IMR-90 (cell line): ENCODE data around the gene ZDHHC7. TPM values are rescaled to one million over a fixed set of nuclear protein-coding genes. Genes with fewer than 3 reads are reported as not detected.
A peak's percentile ranks its signal among the peaks of the same experiment; 100 is the strongest.
"Not testable (repeated sequence)": the region's sequence is repeated elsewhere in the genome, so short reads cannot be mapped to it uniquely, and the experiment has no call there.

Source experiments
- ATAC-seq: fragments of 200-7000 bp; cut with Tn5 transposase; 2 replicates; pipeline ENCODE4 v1.9.1; 2020; ENCODE audit warnings: low read depth, mild to moderate bottlenecking, moderate library complexity
- BruUV-seq: library from RNA; stranded (reverse); fragments of 400-500 nt; replicated peaks from 2 replicates; lab custom pipeline; 2021; lab: Mats Ljungman, UMichigan
- CTCF ChIA-PET: fragments of 300-600 bp; formaldehyde crosslinking; extraction: SDS; loops from one replicate; lab custom pipeline; 2021; ENCODE audit warnings: antibody characterized with exemption; lab: Yijun Ruan, JAX
- POLR2A ChIA-PET: fragments of 300-600 bp; sonication (Branson Sonifier 250); formaldehyde crosslinking; loops from one replicate; lab custom pipeline; 2022; ENCODE audit warnings: antibody characterized with exemption; ENCODE audit not compliant: unreplicated experiment; lab: Charles Lee
- DNase-seq: peaks from one replicate; pipeline ENCODE4 v3.0.0; 2013
- H2AFZ ChIP-seq: replicated peaks from 2 replicates; pipeline ENCODE3; 2013; ENCODE audit warnings: low read length, mild to moderate bottlenecking; ENCODE audit not compliant: poor library complexity
- H2AK5ac ChIP-seq: 2 replicates; pipeline ENCODE4 v1.6.1; 2013; ENCODE audit warnings: low read depth, low read length, inconsistent platforms
- H2AK9ac ChIP-seq: replicated peaks from 2 replicates; pipeline ENCODE3; 2013; ENCODE audit warnings: mild to moderate bottlenecking, low read depth, low read length, moderate library complexity; ENCODE audit not compliant: poor library complexity
- H2BK120ac ChIP-seq: 2 replicates; pipeline ENCODE4 v1.6.1; 2013; ENCODE audit warnings: low read depth, low read length, inconsistent platforms
- H2BK15ac ChIP-seq: 3 replicates; pipeline ENCODE4 v1.6.1; 2013; ENCODE audit warnings: low read depth, low read length, inconsistent platforms
- H2BK20ac ChIP-seq: 2 replicates; pipeline ENCODE4 v1.6.1; 2013; ENCODE audit warnings: low read depth, mild to moderate bottlenecking, inconsistent platforms, low read length, moderate library complexity
- H2BK5ac ChIP-seq: 2 replicates; pipeline ENCODE4 v1.6.1; 2013; ENCODE audit warnings: mild to moderate bottlenecking, low read depth, low read length, inconsistent platforms; ENCODE audit not compliant: poor library complexity, severe bottlenecking
- H3K14ac ChIP-seq: replicated peaks from 2 replicates; pipeline ENCODE4 v1.6.1; 2013; ENCODE audit warnings: low read depth, low read length, inconsistent platforms
- H3K18ac ChIP-seq: 2 replicates; pipeline ENCODE4 v1.6.1; 2013; ENCODE audit warnings: low read depth, low read length, control low read depth
- H3K23ac ChIP-seq: 2 replicates; pipeline ENCODE4 v1.6.1; 2013; ENCODE audit warnings: low read depth, low read length, inconsistent platforms
- H3K27ac ChIP-seq: 2 replicates; pipeline ENCODE4 v1.5.1; 2013; ENCODE audit warnings: mild to moderate bottlenecking, control low read depth, low read length; ENCODE audit not compliant: insufficient read depth
- H3K27me3 ChIP-seq: 2 replicates; pipeline ENCODE4 v1.6.1; 2013; ENCODE audit warnings: low read length; ENCODE audit not compliant: control insufficient read depth, insufficient read depth
- H3K36me3 ChIP-seq: 2 replicates; pipeline ENCODE4 v1.6.1; 2013; ENCODE audit warnings: low read length, mixed read lengths; ENCODE audit not compliant: control insufficient read depth, insufficient read depth
- H3K4ac ChIP-seq: 2 replicates; pipeline ENCODE4 v1.6.1; 2013; ENCODE audit warnings: low read depth, low read length, inconsistent platforms
- H3K4me1 ChIP-seq: 2 replicates; pipeline ENCODE4 v1.6.1; 2013; ENCODE audit warnings: low read length, mixed read lengths; ENCODE audit not compliant: control insufficient read depth, insufficient read depth
- H3K4me2 ChIP-seq: 2 replicates; pipeline ENCODE4 v1.6.1; 2013; ENCODE audit warnings: low read depth, mild to moderate bottlenecking, control low read depth, low read length, moderate library complexity
- H3K4me3 ChIP-seq: 2 replicates; pipeline ENCODE4 v1.5.1; 2013; ENCODE audit warnings: low read depth, mild to moderate bottlenecking, control low read depth, low read length, moderate library complexity; ENCODE audit not compliant: insufficient read depth
- H3K56ac ChIP-seq: 2 replicates; pipeline ENCODE4 v1.6.1; 2013; ENCODE audit warnings: low read length, inconsistent platforms; ENCODE audit not compliant: insufficient read depth; ENCODE audit errors: extremely low read depth
- H3K79me1 ChIP-seq, 2 experiments: 2 replicates each; pipeline ENCODE4 v1.6.1; 2013; ENCODE audit warnings: low read length in 2 of 2, inconsistent platforms in 1 of 2, low read depth in 1 of 2
- H3K9ac ChIP-seq: 2 replicates; pipeline ENCODE4 v1.6.1; 2013; ENCODE audit warnings: low read depth, low read length, control low read depth
- H3K9me1 ChIP-seq: 2 replicates; pipeline ENCODE4 v1.6.1; 2013; ENCODE audit warnings: low read length, inconsistent platforms; ENCODE audit not compliant: insufficient read depth
- H3K9me3 ChIP-seq: 2 replicates; pipeline ENCODE4 v1.6.1; 2013; ENCODE audit warnings: low read length; ENCODE audit not compliant: control insufficient read depth, insufficient read depth
- H4K20me1 ChIP-seq: 2 replicates; pipeline ENCODE4 v1.6.1; 2013; ENCODE audit warnings: low read length, inconsistent platforms; ENCODE audit not compliant: insufficient read depth
- H4K5ac ChIP-seq: 2 replicates; pipeline ENCODE4 v1.6.1; 2013; ENCODE audit warnings: mild to moderate bottlenecking, low read depth, low read length, control low read depth
- H4K8ac ChIP-seq, 2 experiments: 2 replicates each; pipeline ENCODE4 v1.6.1; 2013; ENCODE audit warnings: low read depth in 2 of 2, low read length in 2 of 2, control low read depth in 1 of 2, inconsistent platforms in 1 of 2
- H4K91ac ChIP-seq: 2 replicates; pipeline ENCODE4 v1.6.1; 2013; ENCODE audit warnings: low read depth, low read length, inconsistent platforms; ENCODE audit not compliant: insufficient read depth
- CEBPB ChIP-seq: IDR thresholded peaks from 2 replicates; pipeline ENCODE4 v1.6.1; 2012; ENCODE audit warnings: low read depth, low read length, improper control_type of control experiment
- CHD1 ChIP-seq: IDR thresholded peaks from 2 replicates; pipeline ENCODE4 v1.6.1; 2012; ENCODE audit warnings: low read depth, low read length, improper control_type of control experiment
- WGBS, 2 experiments: methylation state at CpG; one replicate each; pipeline versions ENCODE4 v1.1.5 to v1.1.7; 2013; ENCODE audit warnings: missing lambda C conversion rate in 2 of 2; ENCODE audit not compliant: insufficient read length in 1 of 2; ENCODE audit errors: extremely low coverage in 2 of 2; 5-methylcytosine and 5-hydroxymethylcytosine counted together
- dilution Hi-C: fragments of 300-500 bp; cut with HindIII; formaldehyde crosslinking; loops from one replicate; pipeline ENCODE4 v1.14.3; 2018; ENCODE audit warnings: low sequenced_read_pairs; ENCODE audit not compliant: unreplicated experiment
- in situ Hi-C: fragments of 300-500 bp; cut with MboI; formaldehyde crosslinking; loops from 3 replicates; pipeline ENCODE4 v1.14.3; 2019; ENCODE audit warnings: low sequenced_read_pairs, inconsistent platforms, mixed read lengths
- intact Hi-C: fragments of 100-400 bp; cut with micrococcal nuclease; formaldehyde crosslinking; loops from 2 replicates; pipeline ENCODE4 v1.10.0; 2022
- polyA plus RNA-seq, 3 experiments: library from polyadenylated mRNA; depleted of rRNA; stranded (reverse); fragments of >200 nt; gene quantifications; 2 replicates each; pipeline ENCODE4 v1.2.3, GENCODE V29; 2012; ENCODE audit warnings: low replicate concordance in 1 of 3
- total RNA-seq: library from RNA; depleted of rRNA; stranded (reverse); fragments of >200 nt; gene quantifications from 2 replicates; pipeline ENCODE4 v1.2.3, GENCODE V29; 2012

The ZDHHC7 gene
- total and polyA plus RNA-seq, 2 of the 4 experiments (the other 2 are of a cell fraction) = 80.1 to 97.1 TPM

DNA sequence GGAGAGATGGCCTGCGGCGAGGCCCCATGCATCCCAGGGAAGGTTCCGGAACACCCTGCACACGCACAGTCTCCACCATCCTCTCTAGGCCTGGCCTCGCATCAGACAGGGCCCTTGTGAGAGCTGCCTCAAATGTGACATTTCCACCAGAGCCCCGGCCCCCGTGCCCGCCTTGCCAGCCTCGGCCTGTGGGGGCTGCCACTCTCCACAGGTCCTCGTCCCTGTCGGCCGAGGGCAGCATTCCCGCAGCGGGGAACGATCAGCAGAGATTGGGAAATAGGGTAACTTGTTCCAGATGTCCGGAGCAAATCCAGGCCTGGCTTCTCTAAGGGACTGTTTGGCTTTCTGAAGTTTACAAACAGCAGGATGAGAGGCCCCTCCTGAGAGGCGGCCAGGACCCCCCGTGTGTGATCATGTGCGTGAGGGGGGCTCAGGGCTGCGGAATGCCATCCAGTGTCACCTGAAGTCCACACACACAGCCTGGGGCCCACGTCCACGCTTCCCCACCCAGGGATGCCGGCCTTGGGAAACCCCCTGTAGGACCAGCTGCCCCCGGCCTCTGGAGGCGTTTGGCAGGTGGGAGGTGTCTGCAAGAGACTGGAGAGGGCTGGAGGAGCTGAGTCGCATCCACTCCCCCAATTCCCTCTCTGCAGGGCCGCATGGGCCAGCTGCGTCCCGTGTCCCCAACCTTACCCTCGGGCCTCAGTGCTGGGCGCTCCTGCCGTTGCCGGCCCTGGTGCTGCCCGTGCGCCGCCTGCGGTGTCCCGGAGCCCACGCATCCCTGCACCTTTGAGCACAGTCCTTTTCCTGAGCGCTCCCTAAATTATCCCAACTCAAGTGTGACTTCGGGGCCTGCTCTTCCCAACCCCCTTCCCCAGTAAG is 70.4 kb downstream of the ZDHHC7 start:
- Histone ChIP-seq H3K9me1 (0 out of 2 replicates have a peak, but pooled peaks cover 5% of the 10 kb centered on the region), H3K4me3 (no peak overlapping the region), H3K4me1 (peaks cover 4% of the 10 kb centered on the region; the same call in 1 of the 2 replicates), H3K18ac (no peak overlapping the region), H2AK9ac (no peak overlapping the region), H3K79me1 (no peaks in the 10 kb centered on the region), H3K56ac (no peak overlapping the region), H2AFZ (peak overlapping the region; percentile 21), H4K20me1 (no peaks in the 10 kb centered on the region), H2BK120ac (peak overlapping the region; percentile 64), H3K9me3 (peaks cover 4% of the 10 kb centered on the region), H3K4me2 (no peak overlapping the region), H3K14ac (no peak overlapping the region), H3K27ac (no peak overlapping the region), H4K5ac (no peak overlapping the region), H2AK5ac (no peak overlapping the region; the same call in 1 of the 2 replicates), H3K23ac (no peak overlapping the region), H3K27me3 (no peaks in the 10 kb centered on the region), H3K9ac (no peak overlapping the region), H3K4ac (no peak overlapping the region), H3K36me3 (no peaks in the 10 kb centered on the region), H2BK20ac (no peak overlapping the region), H4K91ac (no peak overlapping the region), H2BK5ac (no peak overlapping the region), H4K8ac (no peak overlapping the region), H2BK15ac (no peak overlapping the region)
- intact Hi-C loops = no loop called here
- CTCF ChIA-PET = no interaction called here
- in situ Hi-C loops = no loop called here
- TF ChIP-seq CEBPB (0 out of 2 replicates have a peak, but pooled peaks have one; percentile 16), CHD1 (no peak)
- DNase-seq (no peak), ATAC-seq (peak; percentile 56)
- dilution Hi-C loops = no loop called here
- POLR2A ChIA-PET = no interaction called here
- 74% methylated on average over 9 of the region's 41 CpGs; no CpG with 5 or more reads in 1 of the 2 experiments for WGBS, 2 experiments
- no TSS peak for BruUV-seq

DNA sequence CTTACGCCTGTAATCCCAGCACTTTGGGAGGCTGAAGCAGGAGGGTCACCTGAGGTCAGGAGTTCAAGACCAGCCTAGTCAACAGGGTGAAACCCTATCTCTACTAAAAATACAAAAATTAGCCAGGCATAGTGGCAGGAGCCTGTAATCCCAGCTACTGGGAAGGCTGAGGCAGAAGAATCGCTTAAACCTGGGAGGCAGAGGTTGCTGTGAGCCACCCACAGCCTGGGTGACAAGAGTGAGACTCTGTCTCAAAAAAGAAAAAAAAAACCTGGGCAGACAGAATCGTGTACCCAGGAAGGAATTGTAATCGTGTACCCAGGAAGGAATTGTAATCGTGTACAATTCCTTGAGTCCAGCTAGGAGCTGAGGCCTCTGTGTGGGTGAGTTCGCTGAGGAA is 72.7 kb downstream of the ZDHHC7 start:
- H4K91ac ChIP-seq, intact Hi-C loops, POLR2A ChIA-PET, H4K5ac ChIP-seq, H2AK9ac ChIP-seq, H3K18ac ChIP-seq, H2BK5ac ChIP-seq, H3K4me2 ChIP-seq, H3K27ac ChIP-seq, H3K14ac ChIP-seq, H3K9me1 ChIP-seq, H2BK15ac ChIP-seq, BruUV-seq, ATAC-seq, H3K36me3 ChIP-seq, in situ Hi-C loops, H2AK5ac ChIP-seq, H2AFZ ChIP-seq, H3K27me3 ChIP-seq, H3K4me3 ChIP-seq, H2BK120ac ChIP-seq, H3K9ac ChIP-seq, H3K9me3 ChIP-seq, H3K4ac ChIP-seq, H2BK20ac ChIP-seq, H4K20me1 ChIP-seq, H3K4me1 ChIP-seq, dilution Hi-C loops, H4K8ac ChIP-seq, DNase-seq, H3K79me1 ChIP-seq, H3K56ac ChIP-seq, H3K23ac ChIP-seq: not testable (repeated sequence)
- CTCF ChIA-PET = interaction anchor here (0.6 kb wide), 1 partner anchor 79 kb away, joined by 4 read pairs; no protein-coding TSS in a partner anchor
- WGBS, 2 experiments = no CpG with 5 or more reads among the region's 6 CpGs
